ENCODE measurements around the gene FTCD. TPM values are rescaled to one million over a fixed set of nuclear protein-coding genes. Genes with fewer than 3 reads are reported as not detected.
A peak's percentile ranks its signal among the peaks of the same experiment; 100 is the strongest.
"Not testable (repeated sequence)": the region's sequence is repeated elsewhere in the genome, so short reads cannot be mapped to it uniquely, and the experiment has no call there.

FTCD gene
- total RNA-seq, 1 donor from 2014 or later, result 0.41 TPM

GRCh38 chr21:46188226-46189212 lies 33.1 kb upstream of the FTCD start:
- FAIRE-seq (no peak), DNase-seq (ENCODE audit: low spot score in 2 of 2) (peak in 1 of 2 donors; percentile 59)

- DNase-seq (ENCODE audit: low spot score in 2 of 2) (no peak), FAIRE-seq (no peak)
Observed at GRCh38 chr21:46187814-46188213, 32.4 kb upstream of the FTCD start.

- DNase-seq (ENCODE audit: low spot score in 2 of 2), result no peak
- no peak for FAIRE-seq
Observed at GRCh38 chr21:46187261-46187660, 31.9 kb upstream of the FTCD start.

- no peak for FAIRE-seq
Observed at GRCh38 chr21:46185716-46186115, 30.3 kb upstream of the FTCD start.

GRCh38 chr21:46184625-46185555 lies 29.5 kb upstream of the FTCD start:
- FAIRE-seq (no peak), DNase-seq (ENCODE audit: low spot score in 2 of 2) (peak; percentile 79 to 80)

More at GRCh38 chr21:46185716-46186115, 30.3 kb upstream of the FTCD start:
- no peak for DNase-seq (ENCODE audit: low spot score in 2 of 2)

GRCh38 chr21:46183910-46184624 lies 28.7 kb upstream of the FTCD start, which contains the start of gene SPATC1L:
Gene SPATC1L (minus strand): TSS chr21:46184459. CDS start chr21:46182816, 1,643 bp downstream.
- peak; percentile 100 for FAIRE-seq
- DNase-seq (ENCODE audit: low spot score in 2 of 2), result peak; percentile 83 to 86

- not testable (repeated sequence) for FAIRE-seq
Observed at GRCh38 chr21:46183337-46183909, 28.0 kb upstream of the FTCD start.

GRCh38 chr21:46182548-46183336 lies 27.4 kb upstream of the FTCD start:
- FAIRE-seq (no peak), DNase-seq (ENCODE audit: low spot score in 2 of 2) (no peak)

More at GRCh38 chr21:46183337-46183909, 28.0 kb upstream of the FTCD start:
- DNase-seq (ENCODE audit: low spot score in 2 of 2), result not testable (repeated sequence)

GRCh38 chr21:46181953-46182547 lies 26.7 kb upstream of the FTCD start:
- FAIRE-seq, result no peak

GRCh38 chr21:46181436-46181835 lies 26.1 kb upstream of the FTCD start:
- DNase-seq (ENCODE audit: low spot score in 2 of 2) (no peak), FAIRE-seq (no peak)

More at GRCh38 chr21:46181953-46182547, 26.7 kb upstream of the FTCD start:
- no peak for DNase-seq (ENCODE audit: low spot score in 2 of 2)

- FAIRE-seq, result no peak
- DNase-seq (ENCODE audit: low spot score in 2 of 2), result no peak
Observed at GRCh38 chr21:46180778-46181391, 25.5 kb upstream of the FTCD start.

- FAIRE-seq, result no peak
- no peak for DNase-seq (ENCODE audit: low spot score in 2 of 2)
Observed at GRCh38 chr21:46180079-46180722, 24.8 kb upstream of the FTCD start.

GRCh38 chr21:46179708-46180078 lies 24.3 kb upstream of the FTCD start:
- FAIRE-seq (no peak), DNase-seq (ENCODE audit: low spot score in 2 of 2) (no peak)

GRCh38 chr21:46178961-46179360 lies 23.6 kb upstream of the FTCD start:
- DNase-seq (ENCODE audit: low spot score in 2 of 2) (no peak), FAIRE-seq (no peak)

GRCh38 chr21:46176443-46177129 lies 21.2 kb upstream of the FTCD start:
- not testable (repeated sequence) for FAIRE-seq; DNase-seq (ENCODE audit: low spot score in 2 of 2)

- FAIRE-seq (no peak), DNase-seq (ENCODE audit: low spot score in 2 of 2) (no peak)
Observed at GRCh38 chr21:46173573-46173972, 18.2 kb upstream of the FTCD start.
